ENCODE data around the gene ARHGAP26.

DNA sequence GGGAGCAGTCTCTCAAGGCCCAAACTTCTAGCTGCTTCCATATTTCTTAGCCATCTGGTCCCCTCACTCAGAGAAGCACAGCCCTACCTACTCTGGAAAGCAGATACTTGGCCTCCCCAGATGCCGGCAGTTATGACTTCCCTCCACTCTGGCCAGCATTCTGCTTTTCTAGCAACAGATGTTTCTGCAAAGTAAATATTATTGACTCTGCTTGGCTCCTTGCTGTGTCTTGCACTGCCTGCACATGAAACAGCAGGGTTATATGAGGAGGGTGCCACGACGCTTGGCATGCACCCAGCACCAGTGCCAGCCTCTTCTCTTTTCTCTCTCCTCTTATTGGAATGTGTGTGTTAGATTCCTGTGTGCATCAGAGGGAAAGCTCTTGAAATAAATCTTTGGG lies 99.7 kb downstream of the ARHGAP26 start:
- TF ChIP-seq, protein P1, sequence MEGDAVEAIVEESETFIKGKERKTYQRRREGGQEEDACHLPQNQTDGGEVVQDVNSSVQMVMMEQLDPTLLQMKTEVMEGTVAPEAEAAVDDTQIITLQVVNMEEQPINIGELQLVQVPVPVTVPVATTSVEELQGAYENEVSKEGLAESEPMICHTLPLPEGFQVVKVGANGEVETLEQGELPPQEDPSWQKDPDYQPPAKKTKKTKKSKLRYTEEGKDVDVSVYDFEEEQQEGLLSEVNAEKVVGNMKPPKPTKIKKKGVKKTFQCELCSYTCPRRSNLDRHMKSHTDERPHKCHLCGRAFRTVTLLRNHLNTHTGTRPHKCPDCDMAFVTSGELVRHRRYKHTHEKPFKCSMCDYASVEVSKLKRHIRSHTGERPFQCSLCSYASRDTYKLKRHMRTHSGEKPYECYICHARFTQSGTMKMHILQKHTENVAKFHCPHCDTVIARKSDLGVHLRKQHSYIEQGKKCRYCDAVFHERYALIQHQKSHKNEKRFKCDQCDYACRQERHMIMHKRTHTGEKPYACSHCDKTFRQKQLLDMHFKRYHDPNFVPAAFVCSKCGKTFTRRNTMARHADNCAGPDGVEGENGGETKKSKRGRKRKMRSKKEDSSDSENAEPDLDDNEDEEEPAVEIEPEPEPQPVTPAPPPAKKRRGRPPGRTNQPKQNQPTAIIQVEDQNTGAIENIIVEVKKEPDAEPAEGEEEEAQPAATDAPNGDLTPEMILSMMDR (IDR thresholded peaks at IDR 0.05), result no peak
- TF ChIP-seq POLR2A (IDR thresholded peaks at IDR 0.05), result no peak

Data from lower leg skin (tissue), 3 donors.